H9 (cell line): Measurements from ENCODE around the gene VWA3A. TPM values are rescaled to one million over a fixed set of nuclear protein-coding genes. Genes with fewer than 3 reads are reported as not detected.

Experiments
- DNase-seq: peaks from one replicate; pipeline ENCODE4 v3.0.0-alpha.2; 2017
- H2AFZ ChIP-seq: one replicate; pipeline ENCODE4 v1.6.1; 2013; ENCODE audit warnings: mild to moderate bottlenecking, low read length, control low read depth, moderate library complexity
- H2AK5ac ChIP-seq: 2 replicates; pipeline ENCODE4 v1.6.1; 2013; ENCODE audit warnings: low read length, control low read depth, mixed read lengths; ENCODE audit not compliant: insufficient read length
- H2BK120ac ChIP-seq: one replicate; pipeline ENCODE4 v1.6.1; 2013; ENCODE audit warnings: low read depth, mild to moderate bottlenecking, low read length, control low read depth, inconsistent platforms; ENCODE audit not compliant: poor library complexity, severe bottlenecking
- H2BK12ac ChIP-seq: 2 replicates; pipeline ENCODE4 v1.6.1; 2013; ENCODE audit warnings: low read length, control low read depth, mixed read lengths, low read depth; ENCODE audit not compliant: insufficient read length
- H2BK15ac ChIP-seq: 2 replicates; pipeline ENCODE4 v1.6.1; 2013; ENCODE audit warnings: low read depth, low read length, control low read depth
- H2BK20ac ChIP-seq: one replicate; pipeline ENCODE4 v1.6.1; 2013; ENCODE audit warnings: low read depth, mild to moderate bottlenecking, low read length, control low read depth, inconsistent platforms; ENCODE audit not compliant: poor library complexity, severe bottlenecking
- H2BK5ac ChIP-seq: 2 replicates; pipeline ENCODE4 v1.6.1; 2013; ENCODE audit warnings: low read length, control low read depth, mixed read lengths; ENCODE audit not compliant: insufficient read length
- H3K14ac ChIP-seq: 2 replicates; pipeline ENCODE4 v1.6.1; 2013; ENCODE audit warnings: low read length, control low read depth; ENCODE audit not compliant: insufficient read depth
- H3K18ac ChIP-seq: 2 replicates; pipeline ENCODE4 v1.6.1; 2013; ENCODE audit warnings: low read depth, mild to moderate bottlenecking, mixed read lengths, low read length, control low read depth; ENCODE audit not compliant: insufficient read length
- H3K23ac ChIP-seq: 2 replicates; pipeline ENCODE4 v1.6.1; 2013; ENCODE audit warnings: low read length, control low read depth, mixed read lengths, low read depth; ENCODE audit not compliant: insufficient read length
- H3K23me2 ChIP-seq: 2 replicates; pipeline ENCODE4 v1.6.1; 2013; ENCODE audit warnings: low read depth, mild to moderate bottlenecking, mixed read lengths, low read length, control low read depth; ENCODE audit not compliant: insufficient read length, poor library complexity, severe bottlenecking
- H3K27ac ChIP-seq: 2 replicates; pipeline ENCODE4 v1.5.1; 2013; ENCODE audit warnings: low read length, control low read depth, mixed read lengths, low read depth; ENCODE audit not compliant: insufficient read length
- H3K27me3 ChIP-seq: 2 replicates; pipeline ENCODE4 v1.6.1; 2013; ENCODE audit warnings: low read length, control low read depth, inconsistent platforms; ENCODE audit not compliant: insufficient read depth
- H3K4ac ChIP-seq: 2 replicates; pipeline ENCODE4 v1.6.1; 2013; ENCODE audit warnings: low read depth, mild to moderate bottlenecking, control low read depth, inconsistent platforms, low read length, moderate library complexity
- H3K4me1 ChIP-seq: 2 replicates; pipeline ENCODE4 v1.6.1; 2013; ENCODE audit warnings: low read length, control low read depth, inconsistent platforms; ENCODE audit not compliant: insufficient read depth
- H3K4me2 ChIP-seq: 2 replicates; pipeline ENCODE4 v1.6.1; 2013; ENCODE audit warnings: low read length, control low read depth, mixed read lengths; ENCODE audit not compliant: insufficient read length, insufficient read depth
- H3K56ac ChIP-seq: 2 replicates; pipeline ENCODE4 v1.6.1; 2013; ENCODE audit warnings: low read depth, mild to moderate bottlenecking, mixed read lengths, low read length, control low read depth; ENCODE audit not compliant: insufficient read length
- H3K79me1 ChIP-seq: 2 replicates; pipeline ENCODE4 v1.6.1; 2013; ENCODE audit warnings: low read depth, mild to moderate bottlenecking, moderate library complexity, low read length, control low read depth, inconsistent platforms; ENCODE audit not compliant: insufficient read depth, poor library complexity, severe bottlenecking
- H3K79me2 ChIP-seq: 2 replicates; pipeline ENCODE4 v1.6.1; 2013; ENCODE audit warnings: low read length, control low read depth, inconsistent platforms; ENCODE audit not compliant: insufficient read depth
- H3K9ac ChIP-seq: 2 replicates; pipeline ENCODE4 v1.6.1; 2013; ENCODE audit warnings: low read length, control low read depth, mixed read lengths; ENCODE audit not compliant: insufficient read length; ENCODE audit errors: extremely low read depth
- H3K9me3 ChIP-seq: one replicate; pipeline ENCODE4 v1.6.1; 2013; ENCODE audit warnings: low read depth, low read length, inconsistent platforms; ENCODE audit not compliant: control insufficient read depth
- H3T11ph ChIP-seq: one replicate; pipeline ENCODE4 v1.6.1; 2013; ENCODE audit warnings: mild to moderate bottlenecking, low read length, control low read depth, inconsistent platforms
- H4K20me1 ChIP-seq: one replicate; pipeline ENCODE4 v1.6.1; 2013; ENCODE audit not compliant: control insufficient read depth, insufficient read length, insufficient read depth
- H4K5ac ChIP-seq: 2 replicates; pipeline ENCODE4 v1.6.1; 2013; ENCODE audit warnings: low read depth, mild to moderate bottlenecking, mixed read lengths, low read length, control low read depth; ENCODE audit not compliant: insufficient read length
- H4K8ac ChIP-seq: replicated peaks from 2 replicates; pipeline ENCODE4 v1.6.1; 2013; ENCODE audit warnings: low read length, control low read depth, mixed read lengths, low read depth; ENCODE audit not compliant: insufficient read length
- H4K91ac ChIP-seq: 2 replicates; pipeline ENCODE4 v1.6.1; 2013; ENCODE audit warnings: low read depth, mild to moderate bottlenecking, moderate library complexity, mixed read lengths, low read length, control low read depth; ENCODE audit not compliant: insufficient read length
- H3K27ac Mint-ChIP-seq, 3 experiments: 2 replicates in 2 of 3; 3 replicates in 1 of 3; pipeline ENCODE4 v1.8.0; 2020 to 2021; ENCODE audit warnings: mixed read lengths in 3 of 3, mild to moderate bottlenecking in 1 of 3, moderate library complexity in 1 of 3
- H3K27me3 Mint-ChIP-seq: 2 replicates; pipeline ENCODE4 v1.8.0; 2021; ENCODE audit warnings: low read depth, mild to moderate bottlenecking, moderate library complexity, mixed read lengths
- H3K36me3 Mint-ChIP-seq, 3 experiments: 2 replicates in 2 of 3; 3 replicates in 1 of 3; pipeline ENCODE4 v1.8.0; 2020 to 2021; ENCODE audit warnings: low read depth in 3 of 3, mixed read lengths in 3 of 3; ENCODE audit not compliant: insufficient read depth in 1 of 3
- H3K4me1 Mint-ChIP-seq, 2 experiments: 2 replicates each; pipeline ENCODE4 v1.8.0; 2020; ENCODE audit warnings: mixed read lengths in 2 of 2
- H3K4me3 Mint-ChIP-seq, 2 experiments: 2 replicates in 1 of 2; 3 replicates in 1 of 2; pipeline ENCODE4 v1.8.0; 2020 to 2021; ENCODE audit warnings: mild to moderate bottlenecking in 2 of 2, mixed read lengths in 2 of 2, moderate library complexity in 1 of 2
- H3K9me3 Mint-ChIP-seq, 2 experiments: 2 replicates in 1 of 2; 3 replicates in 1 of 2; pipeline ENCODE4 v1.8.0; 2020; ENCODE audit warnings: mild to moderate bottlenecking in 2 of 2, mixed read lengths in 2 of 2, moderate library complexity in 1 of 2
- WGBS: extraction: QIAGEN DNeasy Blood & Tissue Kit; methylation state at CpG from one replicate; pipeline ENCODE4 v1.1.7; 2013; ENCODE audit warnings: missing lambda C conversion rate, low lambda C conversion rate, mixed read lengths; ENCODE audit not compliant: insufficient read length; ENCODE audit errors: extremely low coverage; 5-methylcytosine and 5-hydroxymethylcytosine counted together
- total RNA-seq: library from RNA; stranded (reverse); gene quantifications from 2 replicates; pipeline ENCODE4 v1.2.1, GENCODE V29; 2021
- TF ChIP-seq, protein P1 (sequence below): fragments of 200-600 bp; sonication (generic); conservative IDR thresholded peaks from 3 replicates; pipeline ENCODE4 v1.8.0; 2021; ENCODE audit warnings: antibody characterized with exemption, mild to moderate bottlenecking

The VWA3A gene
- total RNA-seq, 1 experiment from 2014 or later: not detected

DNA sequence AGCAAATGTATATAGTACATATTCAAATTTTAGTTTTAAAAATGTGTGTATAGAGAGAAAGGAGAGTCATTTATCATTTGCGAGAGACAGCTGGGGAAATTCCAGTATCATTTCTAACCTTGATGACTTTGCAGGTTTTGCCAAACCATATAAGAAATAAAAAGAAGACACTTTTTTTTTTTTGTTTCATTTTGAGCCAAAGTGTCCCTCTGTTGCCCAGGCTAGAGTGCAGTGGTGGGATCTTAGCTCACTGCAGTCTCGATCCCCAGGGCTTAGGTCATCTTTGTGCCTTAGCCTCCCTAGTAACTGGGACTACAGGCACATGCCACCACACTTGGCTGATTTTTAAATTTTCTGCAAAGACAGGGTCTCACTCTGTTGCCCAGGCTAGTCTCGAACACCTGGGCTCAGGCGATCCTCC, 38.4 kb upstream of the VWA3A start:
- Histone ChIP-seq H3K4me2 (no peak overlapping the region), H4K20me1 (no peaks in the 10 kb centered on the region), H2BK12ac (no peak overlapping the region), H3K23ac (no peak overlapping the region), H3K4me1 (no peaks in the 10 kb centered on the region), H3K79me2 (no peaks in the 10 kb centered on the region), H3K4ac (no peak overlapping the region), H3K9me3 (no peaks in the 10 kb centered on the region), H3K14ac (no peak overlapping the region), H4K91ac (no peak overlapping the region), H3K23me2 (no peaks in the 10 kb centered on the region), H3T11ph (no peak overlapping the region), H2BK20ac (no peak overlapping the region), H2BK5ac (no peak overlapping the region), H4K8ac (no peak overlapping the region), H2AFZ (no peak overlapping the region), H2AK5ac (no peak overlapping the region), H3K79me1 (peaks cover 3% of the 10 kb centered on the region), H3K27me3 (no peaks in the 10 kb centered on the region), H4K5ac (no peak overlapping the region), H3K27ac (no peak overlapping the region), H3K18ac (no peak overlapping the region), H2BK120ac (no peak overlapping the region), H3K56ac (no peak overlapping the region), H3K9ac (no peak overlapping the region), H2BK15ac (no peak overlapping the region)
- DNase-seq: no peak
- Mint-ChIP-seq H3K9me3 (no peaks in the 10 kb centered on the region), H3K27ac (no peak overlapping the region), H3K4me1 (no peaks in the 10 kb centered on the region), H3K4me3 (no peak overlapping the region), H3K27me3 (no peaks in the 10 kb centered on the region), H3K36me3 (no peaks in the 10 kb centered on the region; a peak in 1 of 7 replicates)
- WGBS: no CpG with 5 or more reads among the region's 4 CpGs
- TF ChIP-seq, protein P1, sequence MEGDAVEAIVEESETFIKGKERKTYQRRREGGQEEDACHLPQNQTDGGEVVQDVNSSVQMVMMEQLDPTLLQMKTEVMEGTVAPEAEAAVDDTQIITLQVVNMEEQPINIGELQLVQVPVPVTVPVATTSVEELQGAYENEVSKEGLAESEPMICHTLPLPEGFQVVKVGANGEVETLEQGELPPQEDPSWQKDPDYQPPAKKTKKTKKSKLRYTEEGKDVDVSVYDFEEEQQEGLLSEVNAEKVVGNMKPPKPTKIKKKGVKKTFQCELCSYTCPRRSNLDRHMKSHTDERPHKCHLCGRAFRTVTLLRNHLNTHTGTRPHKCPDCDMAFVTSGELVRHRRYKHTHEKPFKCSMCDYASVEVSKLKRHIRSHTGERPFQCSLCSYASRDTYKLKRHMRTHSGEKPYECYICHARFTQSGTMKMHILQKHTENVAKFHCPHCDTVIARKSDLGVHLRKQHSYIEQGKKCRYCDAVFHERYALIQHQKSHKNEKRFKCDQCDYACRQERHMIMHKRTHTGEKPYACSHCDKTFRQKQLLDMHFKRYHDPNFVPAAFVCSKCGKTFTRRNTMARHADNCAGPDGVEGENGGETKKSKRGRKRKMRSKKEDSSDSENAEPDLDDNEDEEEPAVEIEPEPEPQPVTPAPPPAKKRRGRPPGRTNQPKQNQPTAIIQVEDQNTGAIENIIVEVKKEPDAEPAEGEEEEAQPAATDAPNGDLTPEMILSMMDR: no peak
